H1 (cell line): Measurements from ENCODE around the gene LUM. TPM values are rescaled to one million over a fixed set of nuclear protein-coding genes. Genes with fewer than 3 reads are reported as not detected.

Source experiments
- CTCF ChIA-PET: fragments of 300-600 bp; sonication (Branson Sonifier 250); formaldehyde crosslinking; loops from one replicate; lab custom pipeline; 2021; ENCODE audit not compliant: partially characterized antibody; lab: Charles Lee
- POLR2A ChIA-PET: fragments of 300-600 bp; sonication (Branson Sonifier 250); formaldehyde crosslinking; loops from one replicate; lab custom pipeline; 2021; ENCODE audit warnings: inconsistent platforms; ENCODE audit not compliant: partially characterized antibody; lab: Charles Lee
- DNase-seq, 2 experiments: peaks; one replicate each; pipeline versions ENCODE4 v3.0.0 to v3.0.0-alpha.2; 2010 to 2022; ENCODE audit warnings: low spot score in 2 of 2, low read depth in 1 of 2, mixed read lengths in 1 of 2
- FAIRE-seq: peaks from 2 replicates; lab custom pipeline; 2011; peaks lifted over from hg19 to GRCh38; lab: Jason Lieb, UNC
- H2AFZ ChIP-seq: 2 replicates; pipeline ENCODE4 v1.8.1; 2012; ENCODE audit warnings: low read length, inconsistent platforms
- H2AK5ac ChIP-seq: 2 replicates; pipeline ENCODE4 v1.6.1; 2013; ENCODE audit warnings: low read depth, low read length
- H2BK120ac ChIP-seq: replicated peaks from 2 replicates; pipeline ENCODE3; 2013; ENCODE audit warnings: low read depth, low read length, inconsistent platforms
- H2BK12ac ChIP-seq: 2 replicates; pipeline ENCODE4 v1.6.1; 2013; ENCODE audit warnings: low read depth, low read length
- H2BK15ac ChIP-seq: 2 replicates; pipeline ENCODE4 v1.6.1; 2013; ENCODE audit warnings: low read length
- H2BK20ac ChIP-seq: 2 replicates; pipeline ENCODE4 v1.6.1; 2013; ENCODE audit warnings: low read length
- H2BK5ac ChIP-seq: 2 replicates; pipeline ENCODE4 v1.6.1; 2013; ENCODE audit warnings: low read depth, low read length
- H3K14ac ChIP-seq: 2 replicates; pipeline ENCODE4 v1.6.1; 2013; ENCODE audit warnings: inconsistent platforms; ENCODE audit not compliant: insufficient read length
- H3K18ac ChIP-seq: 2 replicates; pipeline ENCODE4 v1.6.1; 2013; ENCODE audit warnings: low read length; ENCODE audit errors: extremely low read depth
- H3K23ac ChIP-seq: 2 replicates; pipeline ENCODE4 v1.6.1; 2013; ENCODE audit warnings: inconsistent platforms; ENCODE audit not compliant: insufficient read length
- H3K23me2 ChIP-seq: 2 replicates; pipeline ENCODE4 v1.6.1; 2013; ENCODE audit warnings: low read depth, low read length
- H3K27ac ChIP-seq: 2 replicates; pipeline ENCODE4 v1.6.1; 2011; ENCODE audit warnings: low read depth, low read length, inconsistent platforms
- H3K27me3 ChIP-seq, 4 experiments: replicated peaks in 1 of 4; 1 replicate in 1 of 4; 2 replicates in 3 of 4; pipeline versions ENCODE4 v1.6.1 to v1.8.1; 2011 to 2013; ENCODE audit warnings: low read length in 3 of 4, mild to moderate bottlenecking in 3 of 4, inconsistent platforms in 2 of 4, mixed read lengths in 2 of 4, moderate library complexity in 1 of 4; ENCODE audit not compliant: control insufficient read depth in 3 of 4, insufficient read depth in 3 of 4; ENCODE audit errors: extremely low read depth in 1 of 4
- H3K36me3 ChIP-seq, 4 experiments: 2 replicates each; pipeline versions ENCODE4 v1.6.1 to v1.8.1; 2011 to 2013; ENCODE audit warnings: mild to moderate bottlenecking in 4 of 4, low read length in 3 of 4, moderate library complexity in 2 of 4, control low read depth in 1 of 4, inconsistent platforms in 1 of 4; ENCODE audit not compliant: insufficient read depth in 4 of 4, control insufficient read depth in 2 of 4
- H3K4ac ChIP-seq: replicated peaks from 2 replicates; pipeline ENCODE3; 2013; ENCODE audit warnings: low read length, low read depth, mixed read lengths, inconsistent platforms; ENCODE audit not compliant: insufficient read length
- H3K4me1 ChIP-seq, 4 experiments: replicated peaks in 1 of 4; 1 replicate in 1 of 4; 2 replicates in 3 of 4; pipeline versions ENCODE4 v1.6.1 to v1.8.1; 2011 to 2013; ENCODE audit warnings: low read length in 3 of 4, inconsistent platforms in 2 of 4, mixed read lengths in 1 of 4; ENCODE audit not compliant: insufficient read depth in 4 of 4, control insufficient read depth in 3 of 4
- H3K4me2 ChIP-seq, 2 experiments: 2 replicates each; pipeline versions ENCODE4 v1.6.1 to v1.8.1; 2011 to 2013; ENCODE audit warnings: low read depth in 2 of 2, low read length in 2 of 2, control low read depth in 1 of 2, inconsistent platforms in 1 of 2, mild to moderate bottlenecking in 1 of 2; ENCODE audit not compliant: insufficient read depth in 1 of 2
- H3K4me3 ChIP-seq, 4 experiments: fragments of 200-600, 300-600 bp in 1 of 4; sonication (generic), shearing (Covaris generic), sonication (Bioruptor Twin) in 1 of 4; 2 replicates each; pipeline versions ENCODE4 v1.5.1 to v1.8.1; 2011 to 2016; ENCODE audit warnings: low read length in 4 of 4, low read depth in 3 of 4, control low read depth in 2 of 4, inconsistent platforms in 2 of 4, mild to moderate bottlenecking in 2 of 4, mixed read lengths in 1 of 4, moderate library complexity in 1 of 4; ENCODE audit not compliant: insufficient read depth in 2 of 4; ENCODE audit errors: extremely low read depth in 1 of 4
- H3K56ac ChIP-seq: replicated peaks from 2 replicates; pipeline ENCODE3; 2013; ENCODE audit warnings: low read depth, mild to moderate bottlenecking, mixed read lengths, low read length, inconsistent platforms; ENCODE audit not compliant: insufficient read length
- H3K79me1 ChIP-seq: 2 replicates; pipeline ENCODE4 v1.6.1; 2013; ENCODE audit warnings: low read depth, low read length, control low read depth
- H3K79me2 ChIP-seq, 2 experiments: 2 replicates each; pipeline versions ENCODE4 v1.6.1 to v1.8.1; 2012 to 2013; ENCODE audit warnings: low read length in 2 of 2, mild to moderate bottlenecking in 2 of 2, inconsistent platforms in 1 of 2; ENCODE audit not compliant: insufficient read depth in 2 of 2, control insufficient read depth in 1 of 2
- H3K9ac ChIP-seq, 4 experiments: replicated peaks in 1 of 4; 1 replicate in 1 of 4; 2 replicates in 3 of 4; pipeline versions ENCODE4 v1.6.1 to v1.8.1; 2011 to 2013; ENCODE audit warnings: low read depth in 3 of 4, low read length in 3 of 4, control low read depth in 2 of 4, mild to moderate bottlenecking in 2 of 4, moderate library complexity in 2 of 4, inconsistent platforms in 1 of 4; ENCODE audit errors: extremely low read depth in 1 of 4
- H3K9me3 ChIP-seq, 2 experiments: 2 replicates each; pipeline versions ENCODE4 v1.6.1 to v1.8.1; 2012 to 2013; ENCODE audit warnings: mild to moderate bottlenecking in 2 of 2, moderate library complexity in 2 of 2, control low read depth in 1 of 2, inconsistent platforms in 1 of 2, low read depth in 1 of 2, low read length in 1 of 2, mixed read lengths in 1 of 2; ENCODE audit not compliant: insufficient read depth in 2 of 2
- H4K20me1 ChIP-seq, 2 experiments: replicated peaks in 1 of 2; 2 replicates each; pipeline versions ENCODE3 to v1.8.1; 2011 to 2013; ENCODE audit warnings: inconsistent platforms in 2 of 2, low read length in 2 of 2, mild to moderate bottlenecking in 1 of 2; ENCODE audit not compliant: insufficient read depth in 2 of 2, control insufficient read depth in 1 of 2
- H4K5ac ChIP-seq: 2 replicates; pipeline ENCODE4 v1.6.1; 2013; ENCODE audit warnings: low read length, low read depth, mixed read lengths, inconsistent platforms; ENCODE audit not compliant: insufficient read length
- H4K8ac ChIP-seq: 2 replicates; pipeline ENCODE4 v1.8.0; 2013; ENCODE audit warnings: mild to moderate bottlenecking, moderate library complexity, low read length, inconsistent platforms; ENCODE audit not compliant: insufficient read depth; ENCODE audit errors: extremely low read depth
- H4K91ac ChIP-seq: replicated peaks from 2 replicates; pipeline ENCODE3; 2013; ENCODE audit warnings: low read length, mixed read lengths, inconsistent platforms; ENCODE audit not compliant: insufficient read length
- CHD2 ChIP-seq: IDR thresholded peaks from 2 replicates; pipeline ENCODE4 v1.6.1; 2012; ENCODE audit warnings: low read length, improper control_type of control experiment
- CREB1 ChIP-seq: IDR thresholded peaks from 2 replicates; pipeline ENCODE4 v1.6.1; 2012; ENCODE audit warnings: inconsistent platforms
- EZH2 ChIP-seq: fragments of 200-600 bp; sonication (generic); IDR thresholded peaks from 2 replicates; pipeline ENCODE4 v1.7.1; 2012; ENCODE audit warnings: low read depth, mild to moderate bottlenecking, moderate library complexity, low read length, inconsistent platforms; ENCODE audit not compliant: severe bottlenecking
- HDAC6 ChIP-seq: IDR thresholded peaks from one replicate; pipeline ENCODE4 v1.7.1; 2012; ENCODE audit warnings: low read depth, mild to moderate bottlenecking, inconsistent platforms, low read length, moderate library complexity
- JUND ChIP-seq: IDR thresholded peaks from 2 replicates; pipeline ENCODE4 v1.6.1; 2011; ENCODE audit warnings: mild to moderate bottlenecking, improper control_type of control experiment, low read length
- KDM4A ChIP-seq: IDR thresholded peaks from one replicate; pipeline ENCODE4 v1.7.1; 2012; ENCODE audit warnings: low read depth, mild to moderate bottlenecking, moderate library complexity, low read length, inconsistent platforms; ENCODE audit not compliant: severe bottlenecking
- MAFK ChIP-seq: IDR thresholded peaks from 2 replicates; pipeline ENCODE4 v1.6.1; 2012; ENCODE audit warnings: low read depth, mild to moderate bottlenecking, improper control_type of control experiment, low read length
- POLR2A ChIP-seq, 2 experiments: IDR thresholded peaks; 1 replicate in 1 of 2; 2 replicates in 1 of 2; pipeline ENCODE4 v1.6.1; 2011; ENCODE audit warnings: low read depth in 2 of 2, low read length in 2 of 2, mild to moderate bottlenecking in 2 of 2; ENCODE audit errors: control extremely low read depth in 1 of 2
- RAD21 ChIP-seq, 2 experiments: IDR thresholded peaks in 1 of 2; conservative IDR thresholded peaks in 1 of 2; 2 replicates each; pipeline ENCODE4 v1.6.1; 2011; ENCODE audit warnings: low read depth in 2 of 2, low read length in 2 of 2, improper control_type of control experiment in 1 of 2, inconsistent platforms in 1 of 2, mild to moderate bottlenecking in 1 of 2, moderate library complexity in 1 of 2
- SIX5 ChIP-seq: IDR thresholded peaks from 2 replicates; pipeline ENCODE4 v1.6.1; 2011; ENCODE audit warnings: mild to moderate bottlenecking, low read depth, low read length
- SP2 ChIP-seq: IDR thresholded peaks from 2 replicates; pipeline ENCODE4 v1.6.1; 2012; ENCODE audit warnings: mild to moderate bottlenecking, low read length, inconsistent platforms
- TAF7 ChIP-seq: optimal IDR thresholded peaks from 2 replicates; pipeline ENCODE3; 2011; ENCODE audit warnings: low read depth, mild to moderate bottlenecking, inconsistent platforms, low read length, moderate library complexity, borderline replicate concordance
- TEAD4 ChIP-seq: IDR thresholded peaks from 2 replicates; pipeline ENCODE4 v1.6.1; 2012; ENCODE audit warnings: low read depth, low read length, inconsistent platforms, mixed read lengths
- WGBS, 2 experiments: shearing (Covaris generic) in 1 of 2; methylation state at CpG; one replicate each; pipeline versions ENCODE4 v1.1.6 to v1.1.7; 2013 to 2015; ENCODE audit warnings: low lambda C conversion rate in 2 of 2, mixed read lengths in 2 of 2, inconsistent platforms in 1 of 2, low coverage in 1 of 2, missing lambda C conversion rate in 1 of 2; ENCODE audit not compliant: insufficient replicate concordance in 2 of 2, insufficient coverage in 1 of 2, insufficient read length in 1 of 2; ENCODE audit errors: extremely low coverage in 1 of 2, missing lambda C conversion rate in 1 of 2; 5-methylcytosine and 5-hydroxymethylcytosine counted together
- polyA plus RNA-seq, 7 experiments: library from polyadenylated mRNA; depleted of rRNA in 3 of 7; stranded (reverse) in 5 of 7; unstranded in 2 of 7; fragments of >200 nt in 5 of 7; fragments of 200-250 nt in 2 of 7; gene quantifications; 1 replicate in 5 of 7; 2 replicates in 1 of 7; 4 replicates in 1 of 7; pipeline versions ENCODE4 v1.2.1 to v1.2.3, GENCODE V29; 2011 to 2013; ENCODE audit warnings: missing spikeins in 2 of 7, mixed read lengths in 2 of 7
- total RNA-seq: library from RNA; stranded (reverse); fragmentation: NEBNext Ultra II Directional; extraction: Animal tissue kit (Norgen Biotek cat#: 25700); gene quantifications from 2 replicates; pipeline ENCODE4 v1.2.1, GENCODE V29; 2021

The LUM gene
- total and polyA plus RNA-seq, 2 of the 8 experiments (the other 6 are each of a cell fraction or from before 2014, with no cell fraction given): not detected

- H3K56ac ChIP-seq: no peak overlapping the region
- H2BK15ac ChIP-seq: no peak overlapping the region
- no peak overlapping the region for H4K8ac ChIP-seq
- no peaks in the 10 kb centered on the region for H3K36me3 ChIP-seq
- no peak for FAIRE-seq
- ChIA-PET POLR2A (interaction anchor here (0.6 to 0.7 kb wide), 2 partner anchors 870 to 1367 kb away, joined by 3 read pairs; no protein-coding TSS in a partner anchor), CTCF (interaction anchor here (0.6 to 1.4 kb wide), 5 partner anchors 17 to 585 kb away, joined by 3 read pairs; no protein-coding TSS in a partner anchor)
- H3K14ac ChIP-seq: no peak overlapping the region
- H3K23ac ChIP-seq: no peak overlapping the region
- H3K4me1 ChIP-seq: no peaks in the 10 kb centered on the region
- H3K27ac ChIP-seq: no peak overlapping the region
- H4K5ac ChIP-seq: no peak overlapping the region
- no peak overlapping the region for H2AK5ac ChIP-seq
- no peak overlapping the region for H3K18ac ChIP-seq
- H2AFZ ChIP-seq: no peak overlapping the region
- no peak overlapping the region for H3K9ac ChIP-seq
- no peak overlapping the region for H2BK20ac ChIP-seq
- H4K20me1 ChIP-seq: no peaks in the 10 kb centered on the region
- no peaks in the 10 kb centered on the region for H3K27me3 ChIP-seq
- DNase-seq: no peak
- H4K91ac ChIP-seq: no peak overlapping the region
- H3K79me1 ChIP-seq: no peaks in the 10 kb centered on the region
- no peak overlapping the region for H3K4me3 ChIP-seq
- no peaks in the 10 kb centered on the region for H3K79me2 ChIP-seq
- H2BK5ac ChIP-seq: no peak overlapping the region
- H3K9me3 ChIP-seq: no peaks in the 10 kb centered on the region
- WGBS, 2 experiments: 98% methylated on average over 2 of the region's 2 CpGs; no CpG with 5 or more reads in 1 of the 2 experiments
- H3K4ac ChIP-seq: no peak overlapping the region
- no peak for TF ChIP-seq TEAD4
- no peak for TF ChIP-seq POLR2A (IDR thresholded peaks at IDR 0.05; ENCODE audit: control extremely low read depth in 1 of 2, low read depth in 2 of 2, low read length in 2 of 2)
- TF ChIP-seq MAFK: no peak
- no peak for TF ChIP-seq SP2
- TF ChIP-seq RAD21 (IDR thresholded peaks at IDR 0.05 in 1 of 2, conservative IDR thresholded peaks at IDR 0.05 in 1 of 2; ENCODE audit: low read depth in 2 of 2, low read length in 2 of 2): no peak
- TF ChIP-seq CHD2: no peak
- no peak for TF ChIP-seq HDAC6
- TF ChIP-seq JUND: no peak
- no peak for TF ChIP-seq CREB1
- TF ChIP-seq EZH2: no peak
- TF ChIP-seq SIX5: no peak
- no peak for TF ChIP-seq KDM4A
- no peak for TF ChIP-seq TAF7
- H2BK12ac ChIP-seq: no peak overlapping the region
- H3K4me2 ChIP-seq: no peak overlapping the region
- no peak overlapping the region for H2BK120ac ChIP-seq
- H3K23me2 ChIP-seq: no peaks in the 10 kb centered on the region; the same call in 1 of the 2 replicates
These were observed 38.4 kb downstream of the LUM start for GRCh38 chr12:91072931-91073330.
